GM06990 (cell line): ENCODE results near the gene TOMM70.

Source experiments
- DNase-seq: peaks from one replicate; pipeline ENCODE4 v3.0.0-alpha.2; 2011; ENCODE audit not compliant: insufficient read length; ENCODE audit errors: extremely low read depth
- H3K27me3 ChIP-seq: replicated peaks from 2 replicates; pipeline ENCODE4 v1.6.0; 2011; ENCODE audit warnings: low read length; ENCODE audit not compliant: control insufficient read depth, insufficient read depth
- H3K36me3 ChIP-seq: 2 replicates; pipeline ENCODE4 v1.5.1; 2011; ENCODE audit warnings: low read length; ENCODE audit not compliant: control insufficient read depth, insufficient read depth
- H3K4me3 ChIP-seq: replicated peaks from 2 replicates; pipeline ENCODE4 v1.5.1; 2011; ENCODE audit warnings: low read depth, mild to moderate bottlenecking, control low read depth, low read length
- TF ChIP-seq, protein P1 (sequence below): IDR thresholded peaks from 2 replicates; pipeline ENCODE4 v1.5.1; 2011; ENCODE audit warnings: low read length, control low read depth, mild to moderate bottlenecking, inconsistent platforms; ENCODE audit not compliant: insufficient read depth, poor library complexity, severe bottlenecking

Gene TOMM70

DNA sequence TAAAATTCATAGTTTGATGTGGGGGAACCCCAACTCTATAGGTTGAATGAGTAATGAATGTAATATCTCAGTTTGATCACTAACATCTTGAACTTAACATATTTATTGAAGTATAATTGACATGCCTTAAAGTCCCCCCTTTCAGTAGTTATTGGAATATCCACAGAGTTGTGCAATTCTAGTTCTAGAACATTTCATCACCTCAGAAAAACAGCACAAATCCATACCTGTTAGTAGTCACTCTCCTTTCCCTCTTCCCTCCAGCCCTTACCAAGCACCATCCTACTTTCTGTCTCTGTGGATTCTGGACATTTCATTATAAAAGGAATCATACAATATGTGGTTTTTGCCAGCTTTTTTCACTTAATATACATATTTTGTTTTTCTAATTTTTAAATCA lies 75.1 kb downstream of the TOMM70 start:
- TF ChIP-seq, protein P1, sequence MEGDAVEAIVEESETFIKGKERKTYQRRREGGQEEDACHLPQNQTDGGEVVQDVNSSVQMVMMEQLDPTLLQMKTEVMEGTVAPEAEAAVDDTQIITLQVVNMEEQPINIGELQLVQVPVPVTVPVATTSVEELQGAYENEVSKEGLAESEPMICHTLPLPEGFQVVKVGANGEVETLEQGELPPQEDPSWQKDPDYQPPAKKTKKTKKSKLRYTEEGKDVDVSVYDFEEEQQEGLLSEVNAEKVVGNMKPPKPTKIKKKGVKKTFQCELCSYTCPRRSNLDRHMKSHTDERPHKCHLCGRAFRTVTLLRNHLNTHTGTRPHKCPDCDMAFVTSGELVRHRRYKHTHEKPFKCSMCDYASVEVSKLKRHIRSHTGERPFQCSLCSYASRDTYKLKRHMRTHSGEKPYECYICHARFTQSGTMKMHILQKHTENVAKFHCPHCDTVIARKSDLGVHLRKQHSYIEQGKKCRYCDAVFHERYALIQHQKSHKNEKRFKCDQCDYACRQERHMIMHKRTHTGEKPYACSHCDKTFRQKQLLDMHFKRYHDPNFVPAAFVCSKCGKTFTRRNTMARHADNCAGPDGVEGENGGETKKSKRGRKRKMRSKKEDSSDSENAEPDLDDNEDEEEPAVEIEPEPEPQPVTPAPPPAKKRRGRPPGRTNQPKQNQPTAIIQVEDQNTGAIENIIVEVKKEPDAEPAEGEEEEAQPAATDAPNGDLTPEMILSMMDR = no peak
- no peaks in the 10 kb centered on the region for H3K36me3 ChIP-seq
- no peak overlapping the region for H3K4me3 ChIP-seq
- DNase-seq = no peak
- H3K27me3 ChIP-seq = no peaks in the 10 kb centered on the region

DNA sequence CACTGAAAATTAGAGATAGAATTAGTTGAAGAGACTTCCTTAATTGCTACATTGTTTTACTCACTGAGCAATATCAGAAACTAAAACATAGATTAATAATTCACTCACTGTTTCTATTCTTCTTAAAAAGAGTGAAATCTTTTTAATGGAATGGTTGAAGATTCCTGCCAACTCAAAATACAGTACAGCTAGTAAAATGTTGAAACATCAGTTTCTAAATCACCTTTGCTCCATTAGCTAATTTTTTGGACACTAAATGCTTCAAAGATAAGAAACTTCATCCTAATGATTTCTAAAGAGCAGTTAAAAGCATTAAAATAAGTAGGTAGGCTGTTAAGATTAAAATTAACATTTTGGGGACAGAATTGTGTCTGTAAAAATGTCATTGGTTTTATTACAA lies 76.8 kb downstream of the TOMM70 start:
- Histone ChIP-seq H3K4me3 (no peak overlapping the region), H3K36me3 (no peaks in the 10 kb centered on the region), H3K27me3 (no peaks in the 10 kb centered on the region)
- TF ChIP-seq, protein P1 = no peak
- DNase-seq = no peak

DNA sequence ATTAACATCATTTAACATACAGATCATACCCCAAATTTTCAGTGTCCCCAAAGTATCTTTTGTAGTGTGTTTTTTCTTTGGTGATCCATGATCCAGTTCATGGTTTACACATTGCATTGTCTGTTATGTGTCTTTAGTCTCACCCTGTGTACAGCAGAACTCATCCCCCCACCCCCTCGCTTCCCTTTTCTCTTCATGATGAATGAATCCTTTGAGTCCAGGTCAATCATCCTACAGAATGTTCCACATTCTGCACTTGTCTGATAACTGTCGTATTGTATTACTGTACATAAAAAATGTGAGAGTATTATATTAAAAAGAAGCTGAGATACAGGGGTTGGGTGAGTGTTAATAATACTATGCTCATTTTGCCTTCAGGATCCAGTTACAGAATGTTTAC lies 80.9 kb downstream of the TOMM70 start:
- Histone ChIP-seq H3K4me3 (no peak overlapping the region), H3K27me3 (no peaks in the 10 kb centered on the region), H3K36me3 (no peaks in the 10 kb centered on the region)
- TF ChIP-seq, protein P1 = no peak
- no peak for DNase-seq

DNA sequence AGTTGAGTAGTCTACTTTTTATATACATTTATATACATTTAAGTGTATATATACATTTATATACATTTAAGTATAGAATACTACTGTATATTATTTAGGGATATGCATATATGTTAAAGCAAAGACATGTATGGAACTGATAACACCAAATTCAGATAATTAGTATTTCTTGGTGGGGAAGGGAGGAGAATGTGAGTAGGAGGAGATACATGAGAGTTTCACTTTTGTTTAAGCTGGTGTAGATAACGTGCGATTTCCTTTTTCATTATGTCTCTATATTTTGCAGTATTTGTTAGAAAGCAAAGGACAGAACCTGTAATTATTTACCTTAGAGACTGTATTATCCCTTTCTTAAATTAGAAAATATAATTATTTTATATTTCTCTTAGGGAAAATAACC lies 83.0 kb downstream of the TOMM70 start:
- no peak for DNase-seq
- Histone ChIP-seq H3K4me3 (no peak overlapping the region), H3K27me3 (no peaks in the 10 kb centered on the region), H3K36me3 (no peaks in the 10 kb centered on the region)
- TF ChIP-seq, protein P1 = no peak

DNA sequence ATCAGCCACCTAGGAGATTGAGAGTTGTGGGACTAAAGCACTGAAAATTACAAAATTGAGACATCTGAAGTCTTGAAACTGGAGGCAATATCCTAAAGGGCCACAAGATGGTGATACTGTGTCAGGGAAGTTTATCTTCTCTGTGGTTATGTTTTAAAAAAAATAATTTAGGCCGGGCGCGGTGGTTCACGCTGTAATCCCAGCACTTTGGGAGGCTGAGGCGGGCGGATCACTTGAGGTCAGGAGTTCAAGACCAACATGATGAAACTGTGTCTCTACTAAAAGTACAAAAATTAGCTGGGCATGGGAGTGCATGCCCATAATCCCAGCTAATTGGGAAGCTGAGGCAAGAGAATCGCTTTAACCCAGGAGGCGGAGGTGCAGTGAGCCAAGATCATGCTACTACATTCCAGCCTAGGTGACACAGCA lies 84.2 kb downstream of the TOMM70 start:
- TF ChIP-seq, protein P1 = peak; percentile 48
- no peaks in the 10 kb centered on the region for H3K27me3 ChIP-seq
- H3K36me3 ChIP-seq = no peaks in the 10 kb centered on the region
- no peak overlapping the region for H3K4me3 ChIP-seq
- DNase-seq = peak; percentile 19
